IMR-90 (cell line): ENCODE data around the gene FUT6. TPM values are rescaled to one million over a fixed set of nuclear protein-coding genes. Genes with fewer than 3 reads are reported as not detected.

Experiments
- ATAC-seq: fragments of 200-7000 bp; cut with Tn5 transposase; 2 replicates; pipeline ENCODE4 v1.9.1; 2020; ENCODE audit warnings: low read depth, mild to moderate bottlenecking, moderate library complexity
- BruUV-seq: library from RNA; stranded (reverse); fragments of 400-500 nt; replicated peaks from 2 replicates; lab custom pipeline; 2021; lab: Mats Ljungman, UMichigan
- CTCF ChIA-PET: fragments of 300-600 bp; formaldehyde crosslinking; extraction: SDS; loops from one replicate; lab custom pipeline; 2021; ENCODE audit warnings: antibody characterized with exemption; lab: Yijun Ruan, JAX
- POLR2A ChIA-PET: fragments of 300-600 bp; sonication (Branson Sonifier 250); formaldehyde crosslinking; loops from one replicate; lab custom pipeline; 2022; ENCODE audit warnings: antibody characterized with exemption; ENCODE audit not compliant: unreplicated experiment; lab: Charles Lee
- DNase-seq: peaks from one replicate; pipeline ENCODE4 v3.0.0; 2013
- H2AFZ ChIP-seq: replicated peaks from 2 replicates; pipeline ENCODE3; 2013; ENCODE audit warnings: low read length, mild to moderate bottlenecking; ENCODE audit not compliant: poor library complexity
- H2AK5ac ChIP-seq: 2 replicates; pipeline ENCODE4 v1.6.1; 2013; ENCODE audit warnings: low read depth, low read length, inconsistent platforms
- H2AK9ac ChIP-seq: replicated peaks from 2 replicates; pipeline ENCODE3; 2013; ENCODE audit warnings: mild to moderate bottlenecking, low read depth, low read length, moderate library complexity; ENCODE audit not compliant: poor library complexity
- H2BK120ac ChIP-seq: 2 replicates; pipeline ENCODE4 v1.6.1; 2013; ENCODE audit warnings: low read depth, low read length, inconsistent platforms
- H2BK15ac ChIP-seq: 3 replicates; pipeline ENCODE4 v1.6.1; 2013; ENCODE audit warnings: low read depth, low read length, inconsistent platforms
- H2BK20ac ChIP-seq: 2 replicates; pipeline ENCODE4 v1.6.1; 2013; ENCODE audit warnings: low read depth, mild to moderate bottlenecking, inconsistent platforms, low read length, moderate library complexity
- H2BK5ac ChIP-seq: 2 replicates; pipeline ENCODE4 v1.6.1; 2013; ENCODE audit warnings: mild to moderate bottlenecking, low read depth, low read length, inconsistent platforms; ENCODE audit not compliant: poor library complexity, severe bottlenecking
- H3K14ac ChIP-seq: replicated peaks from 2 replicates; pipeline ENCODE4 v1.6.1; 2013; ENCODE audit warnings: low read depth, low read length, inconsistent platforms
- H3K18ac ChIP-seq: 2 replicates; pipeline ENCODE4 v1.6.1; 2013; ENCODE audit warnings: low read depth, low read length, control low read depth
- H3K23ac ChIP-seq: 2 replicates; pipeline ENCODE4 v1.6.1; 2013; ENCODE audit warnings: low read depth, low read length, inconsistent platforms
- H3K27ac ChIP-seq: 2 replicates; pipeline ENCODE4 v1.5.1; 2013; ENCODE audit warnings: mild to moderate bottlenecking, control low read depth, low read length; ENCODE audit not compliant: insufficient read depth
- H3K27me3 ChIP-seq: 2 replicates; pipeline ENCODE4 v1.6.1; 2013; ENCODE audit warnings: low read length; ENCODE audit not compliant: control insufficient read depth, insufficient read depth
- H3K36me3 ChIP-seq: 2 replicates; pipeline ENCODE4 v1.6.1; 2013; ENCODE audit warnings: low read length, mixed read lengths; ENCODE audit not compliant: control insufficient read depth, insufficient read depth
- H3K4ac ChIP-seq: 2 replicates; pipeline ENCODE4 v1.6.1; 2013; ENCODE audit warnings: low read depth, low read length, inconsistent platforms
- H3K4me1 ChIP-seq: 2 replicates; pipeline ENCODE4 v1.6.1; 2013; ENCODE audit warnings: low read length, mixed read lengths; ENCODE audit not compliant: control insufficient read depth, insufficient read depth
- H3K4me2 ChIP-seq: 2 replicates; pipeline ENCODE4 v1.6.1; 2013; ENCODE audit warnings: low read depth, mild to moderate bottlenecking, control low read depth, low read length, moderate library complexity
- H3K4me3 ChIP-seq: 2 replicates; pipeline ENCODE4 v1.5.1; 2013; ENCODE audit warnings: low read depth, mild to moderate bottlenecking, control low read depth, low read length, moderate library complexity; ENCODE audit not compliant: insufficient read depth
- H3K56ac ChIP-seq: 2 replicates; pipeline ENCODE4 v1.6.1; 2013; ENCODE audit warnings: low read length, inconsistent platforms; ENCODE audit not compliant: insufficient read depth; ENCODE audit errors: extremely low read depth
- H3K79me1 ChIP-seq, 2 experiments: 2 replicates each; pipeline ENCODE4 v1.6.1; 2013; ENCODE audit warnings: low read length in 2 of 2, inconsistent platforms in 1 of 2, low read depth in 1 of 2
- H3K9ac ChIP-seq: 2 replicates; pipeline ENCODE4 v1.6.1; 2013; ENCODE audit warnings: low read depth, low read length, control low read depth
- H3K9me1 ChIP-seq: 2 replicates; pipeline ENCODE4 v1.6.1; 2013; ENCODE audit warnings: low read length, inconsistent platforms; ENCODE audit not compliant: insufficient read depth
- H3K9me3 ChIP-seq: 2 replicates; pipeline ENCODE4 v1.6.1; 2013; ENCODE audit warnings: low read length; ENCODE audit not compliant: control insufficient read depth, insufficient read depth
- H4K20me1 ChIP-seq: 2 replicates; pipeline ENCODE4 v1.6.1; 2013; ENCODE audit warnings: low read length, inconsistent platforms; ENCODE audit not compliant: insufficient read depth
- H4K5ac ChIP-seq: 2 replicates; pipeline ENCODE4 v1.6.1; 2013; ENCODE audit warnings: mild to moderate bottlenecking, low read depth, low read length, control low read depth
- H4K8ac ChIP-seq, 2 experiments: 2 replicates each; pipeline ENCODE4 v1.6.1; 2013; ENCODE audit warnings: low read depth in 2 of 2, low read length in 2 of 2, control low read depth in 1 of 2, inconsistent platforms in 1 of 2
- H4K91ac ChIP-seq: 2 replicates; pipeline ENCODE4 v1.6.1; 2013; ENCODE audit warnings: low read depth, low read length, inconsistent platforms; ENCODE audit not compliant: insufficient read depth
- BHLHE40 ChIP-seq: fragments of 150-350 bp; IDR thresholded peaks from 2 replicates; pipeline ENCODE4 v1.6.1; 2016; ENCODE audit warnings: mild to moderate bottlenecking, low read depth, low read length
- CEBPB ChIP-seq: IDR thresholded peaks from 2 replicates; pipeline ENCODE4 v1.6.1; 2012; ENCODE audit warnings: low read depth, low read length, improper control_type of control experiment
- CHD1 ChIP-seq: IDR thresholded peaks from 2 replicates; pipeline ENCODE4 v1.6.1; 2012; ENCODE audit warnings: low read depth, low read length, improper control_type of control experiment
- CTCF ChIP-seq: conservative IDR thresholded peaks from 2 replicates; pipeline ENCODE4 v1.5.1; 2012; ENCODE audit warnings: mild to moderate bottlenecking, low read depth, low read length, improper control_type of control experiment
- ELK1 ChIP-seq: fragments of 150-350 bp; IDR thresholded peaks from 2 replicates; pipeline ENCODE4 v1.6.1; 2016; ENCODE audit warnings: low read depth, mild to moderate bottlenecking, low read length, moderate library complexity, borderline replicate concordance
- FOS ChIP-seq: fragments of 150-350 bp; IDR thresholded peaks from 2 replicates; pipeline ENCODE4 v1.6.1; 2016; ENCODE audit warnings: low read depth, low read length
- MAFK ChIP-seq: IDR thresholded peaks from 2 replicates; pipeline ENCODE4 v1.6.1; 2012; ENCODE audit warnings: low read depth, low read length, improper control_type of control experiment
- MAZ ChIP-seq: IDR thresholded peaks from 2 replicates; pipeline ENCODE4 v1.6.1; 2012; ENCODE audit warnings: low read depth, mild to moderate bottlenecking, low read length, improper control_type of control experiment, moderate library complexity, borderline replicate concordance
- MXI1 ChIP-seq: IDR thresholded peaks from 2 replicates; pipeline ENCODE4 v1.6.1; 2012; ENCODE audit warnings: low read depth, mild to moderate bottlenecking, low read length, moderate library complexity, borderline replicate concordance
- NFE2L2 ChIP-seq: fragments of 150-350 bp; IDR thresholded peaks from 2 replicates; pipeline ENCODE4 v1.6.1; 2016; ENCODE audit warnings: low read depth, mild to moderate bottlenecking, low read length
- POLR2A ChIP-seq: IDR thresholded peaks from 2 replicates; pipeline ENCODE4 v1.6.1; 2012; ENCODE audit warnings: mild to moderate bottlenecking, low read depth, low read length
- RAD21 ChIP-seq: IDR thresholded peaks from 2 replicates; pipeline ENCODE4 v1.6.1; 2012; ENCODE audit warnings: low read length, improper control_type of control experiment
- RCOR1 ChIP-seq: IDR thresholded peaks from 2 replicates; pipeline ENCODE4 v1.6.1; 2012; ENCODE audit warnings: mild to moderate bottlenecking, low read length, improper control_type of control experiment; ENCODE audit not compliant: insufficient replicate concordance
- RFX5 ChIP-seq: IDR thresholded peaks from 2 replicates; pipeline ENCODE4 v1.8.0; 2012; ENCODE audit warnings: low read depth, mild to moderate bottlenecking, low read length, moderate library complexity
- SMC3 ChIP-seq: fragments of 150-350 bp; IDR thresholded peaks from 2 replicates; pipeline ENCODE4 v1.6.1; 2016; ENCODE audit warnings: low read depth, mild to moderate bottlenecking, antibody characterized with exemption, low read length, moderate library complexity
- USF2 ChIP-seq: fragments of 150-350 bp; IDR thresholded peaks from 2 replicates; pipeline ENCODE4 v1.6.1; 2017; ENCODE audit warnings: mild to moderate bottlenecking, antibody characterized with exemption, low read length, low read depth
- WGBS, 2 experiments: methylation state at CpG; one replicate each; pipeline versions ENCODE4 v1.1.5 to v1.1.7; 2013; ENCODE audit warnings: missing lambda C conversion rate in 2 of 2; ENCODE audit not compliant: insufficient read length in 1 of 2; ENCODE audit errors: extremely low coverage in 2 of 2; 5-methylcytosine and 5-hydroxymethylcytosine counted together
- dilution Hi-C: fragments of 300-500 bp; cut with HindIII; formaldehyde crosslinking; loops from one replicate; pipeline ENCODE4 v1.14.3; 2018; ENCODE audit warnings: low sequenced_read_pairs; ENCODE audit not compliant: unreplicated experiment
- in situ Hi-C: fragments of 300-500 bp; cut with MboI; formaldehyde crosslinking; loops from 3 replicates; pipeline ENCODE4 v1.14.3; 2019; ENCODE audit warnings: low sequenced_read_pairs, inconsistent platforms, mixed read lengths
- intact Hi-C: fragments of 100-400 bp; cut with micrococcal nuclease; formaldehyde crosslinking; loops from 2 replicates; pipeline ENCODE4 v1.10.0; 2022
- polyA plus RNA-seq, 3 experiments: library from polyadenylated mRNA; depleted of rRNA; stranded (reverse); fragments of >200 nt; gene quantifications; 2 replicates each; pipeline ENCODE4 v1.2.3, GENCODE V29; 2012; ENCODE audit warnings: low replicate concordance in 1 of 3
- total RNA-seq: library from RNA; depleted of rRNA; stranded (reverse); fragments of >200 nt; gene quantifications from 2 replicates; pipeline ENCODE4 v1.2.3, GENCODE V29; 2012

Gene FUT6
- total and polyA plus RNA-seq, 2 of the 4 experiments (the other 2 are of a cell fraction): not detected

- POLR2A ChIA-PET: no interaction called here
- peaks cover 9% of the 10 kb centered on the region for H3K4me1 ChIP-seq
- H2BK20ac ChIP-seq: no peak overlapping the region
- DNase-seq (no peak), ATAC-seq (no peak)
- in situ Hi-C loops: no loop called here
- H3K4me2 ChIP-seq: no peak overlapping the region
- H2BK5ac ChIP-seq: no peak overlapping the region
- H4K8ac ChIP-seq: no peak overlapping the region
- no peaks in the 10 kb centered on the region for H3K36me3 ChIP-seq
- H3K79me1 ChIP-seq: peaks cover 0 to 6% of the 10 kb centered on the region in 2 experiments; a peak in 2 of 4 replicates
- H2BK120ac ChIP-seq: no peak overlapping the region
- H4K20me1 ChIP-seq: no peaks in the 10 kb centered on the region
- H2AK9ac ChIP-seq: no peak overlapping the region
- H2BK15ac ChIP-seq: no peak overlapping the region
- H3K4me3 ChIP-seq: no peak overlapping the region
- no peak overlapping the region for H3K18ac ChIP-seq
- no TSS peak for BruUV-seq
- no peak overlapping the region for H3K23ac ChIP-seq
- 69% methylated on average over 4 of the region's 9 CpGs; no CpG with 5 or more reads in 1 of the 2 experiments for WGBS, 2 experiments
- CTCF ChIA-PET: no interaction called here
- no peak overlapping the region for H3K4ac ChIP-seq
- dilution Hi-C loops: no loop called here
- H4K5ac ChIP-seq: no peak overlapping the region
- H3K9me3 ChIP-seq: no peaks in the 10 kb centered on the region
- TF ChIP-seq BHLHE40 (no peak), RAD21 (no peak), CHD1 (no peak), RFX5 (no peak), POLR2A (no peak), NFE2L2 (no peak), RCOR1 (no peak), ELK1 (no peak), MXI1 (no peak), SMC3 (no peak), MAFK (no peak), CTCF (no peak), MAZ (no peak), CEBPB (no peak), USF2 (no peak), FOS (no peak)
- no peak overlapping the region for H3K56ac ChIP-seq
- no peak overlapping the region for H3K27ac ChIP-seq
- H2AFZ ChIP-seq: no peak overlapping the region
- H3K27me3 ChIP-seq: peaks cover 3% of the 10 kb centered on the region; the same call in 1 of the 2 replicates
- peaks cover 4% of the 10 kb centered on the region; the same call in 1 of the 2 replicates for H3K9me1 ChIP-seq
- intact Hi-C loops: no loop called here
- H2AK5ac ChIP-seq: no peak overlapping the region
- H3K9ac ChIP-seq: no peak overlapping the region
- H4K91ac ChIP-seq: no peak overlapping the region
- H3K14ac ChIP-seq: no peak overlapping the region
Measured at GRCh38 chr19:5831159-5831558, 8.3 kb downstream of the FUT6 start.
